ENCODE results near the gene METTL8. TPM values are rescaled to one million over a fixed set of nuclear protein-coding genes. Genes with fewer than 3 reads are reported as not detected.

METTL8 gene
- total RNA-seq, 4 donors from 2014 or later, result 22.1 to 43.3 (median 31.5) TPM

- 91% methylated on average over 1 of the region's 1 CpG for WGBS
- H3K9me3 ChIP-seq, result no peaks in the 10 kb centered on the region
- intact Hi-C loops (cut with DNase I), result no loop called here
- no peaks in the 10 kb centered on the region for H3K27me3 ChIP-seq
- no peak overlapping the region for H3K27ac ChIP-seq (replicated peaks in 1 of 4)
- no peaks in the 10 kb centered on the region for H3K4me1 ChIP-seq
- no peak for DNase-seq (ENCODE audit: extremely low spot score)
- peaks cover 7 to 45% (median 31%) of the 10 kb centered on the region in 4 donors for H3K36me3 ChIP-seq
- TF ChIP-seq POLR2A (IDR thresholded peaks at IDR 0.05; ENCODE audit: low read depth) (no peak), CTCF (IDR thresholded peaks at IDR 0.05) (no peak), EP300 (IDR thresholded peaks at IDR 0.05) (no peak), POLR2AphosphoS5 (IDR thresholded peaks at IDR 0.05) (no peak)
- no peak overlapping the region for H3K4me3 ChIP-seq
Measured at GRCh38 chr2:171460537-171460936, 26.7 kb upstream of the METTL8 start.

GRCh38 chr2:171459498-171459897 is 25.7 kb upstream of the METTL8 start:
- no peak for TF ChIP-seq EP300 (IDR thresholded peaks at IDR 0.05)
- no peak for TF ChIP-seq POLR2AphosphoS5 (IDR thresholded peaks at IDR 0.05)
- TF ChIP-seq POLR2A (IDR thresholded peaks at IDR 0.05; ENCODE audit: low read depth), result no peak
- TF ChIP-seq CTCF (IDR thresholded peaks at IDR 0.05), result no peak
- H3K36me3 ChIP-seq, result peaks cover 7 to 52% (median 33%) of the 10 kb centered on the region in 4 donors
- intact Hi-C loops (cut with DNase I), result no loop called here

GRCh38 chr2:171452773-171453172 is 19.0 kb upstream of the METTL8 start:
- peaks cover 0 to 86% (median 65%) of the 10 kb centered on the region in 4 donors for H3K36me3 ChIP-seq

More at GRCh38 chr2:171459498-171459897, 25.7 kb upstream of the METTL8 start:
- Histone ChIP-seq H3K27ac (replicated peaks in 1 of 4) (no peak overlapping the region), H3K27me3 (no peaks in the 10 kb centered on the region), H3K9me3 (no peaks in the 10 kb centered on the region), H3K4me1 (no peaks in the 10 kb centered on the region), H3K4me3 (no peak overlapping the region)
- no peak for DNase-seq (ENCODE audit: extremely low spot score)

GRCh38 chr2:171451074-171451473 is 17.3 kb upstream of the METTL8 start:
- Histone ChIP-seq H3K36me3 (peaks cover 0 to 88% (median 69%) of the 10 kb centered on the region in 4 donors), H3K4me1 (no peaks in the 10 kb centered on the region), H3K27ac (replicated peaks in 1 of 4) (no peak overlapping the region), H3K27me3 (no peaks in the 10 kb centered on the region), H3K4me3 (no peak overlapping the region), H3K9me3 (no peaks in the 10 kb centered on the region)
- no peak for DNase-seq (ENCODE audit: extremely low spot score)
- intact Hi-C loops (cut with DNase I), result no loop called here
- no peak for TF ChIP-seq POLR2A (IDR thresholded peaks at IDR 0.05; ENCODE audit: low read depth)
- no peak for TF ChIP-seq EP300 (IDR thresholded peaks at IDR 0.05)
- no peak for TF ChIP-seq CTCF (IDR thresholded peaks at IDR 0.05)
- TF ChIP-seq POLR2AphosphoS5 (IDR thresholded peaks at IDR 0.05), result no peak

More at GRCh38 chr2:171452773-171453172, 19.0 kb upstream of the METTL8 start:
- no peak overlapping the region for H3K27ac ChIP-seq (replicated peaks in 1 of 4)
- TF ChIP-seq POLR2A (IDR thresholded peaks at IDR 0.05; ENCODE audit: low read depth), result no peak
- TF ChIP-seq POLR2AphosphoS5 (IDR thresholded peaks at IDR 0.05), result no peak
- no peak for TF ChIP-seq EP300 (IDR thresholded peaks at IDR 0.05)
- no peak for TF ChIP-seq CTCF (IDR thresholded peaks at IDR 0.05)
- H3K4me3 ChIP-seq, result no peak overlapping the region
- no peaks in the 10 kb centered on the region for H3K9me3 ChIP-seq
- intact Hi-C loops (cut with DNase I), result no loop called here
- H3K27me3 ChIP-seq, result no peaks in the 10 kb centered on the region
- no peak for DNase-seq (ENCODE audit: extremely low spot score)
- WGBS, result 94% methylated on average over 4 of the region's 4 CpGs
- no peaks in the 10 kb centered on the region for H3K4me1 ChIP-seq

- 73% methylated on average over 2 of the region's 2 CpGs for WGBS
- H3K4me1 ChIP-seq, result no peaks in the 10 kb centered on the region
- no peaks in the 10 kb centered on the region for H3K9me3 ChIP-seq
- H3K27ac ChIP-seq (replicated peaks in 1 of 4), result no peak overlapping the region
- intact Hi-C loops (cut with DNase I), result no loop called here
- H3K4me3 ChIP-seq, result no peak overlapping the region
- TF ChIP-seq POLR2A (IDR thresholded peaks at IDR 0.05; ENCODE audit: low read depth) (no peak), CTCF (IDR thresholded peaks at IDR 0.05) (no peak), EP300 (IDR thresholded peaks at IDR 0.05) (no peak), POLR2AphosphoS5 (IDR thresholded peaks at IDR 0.05) (no peak)
- DNase-seq (ENCODE audit: extremely low spot score), result no peak
- no peaks in the 10 kb centered on the region for H3K27me3 ChIP-seq
- H3K36me3 ChIP-seq, result peaks cover 0 to 85% (median 73%) of the 10 kb centered on the region in 4 donors
Measured at GRCh38 chr2:171447675-171448074, 13.9 kb upstream of the METTL8 start.

Measured in esophagus muscularis mucosa (tissue), 4 donors.